HTR-8/SVneo (cell line): ENCODE results near the gene CAPZB.
"Not testable (repeated sequence)": the region's sequence is repeated elsewhere in the genome, so short reads cannot be mapped to it uniquely, and the experiment has no call there.

Experiments used
- DNase-seq: peaks from one replicate; pipeline ENCODE4 v3.0.0; 2011; ENCODE audit warnings: low spot score, mixed read lengths; ENCODE audit not compliant: insufficient read length
- FAIRE-seq: peaks from 2 replicates; lab custom pipeline; 2011; peaks lifted over from hg19 to GRCh38; lab: Jason Lieb, UNC

The CAPZB gene

GRCh38 chr1:19306941-19307340 lies 178.4 kb downstream of the CAPZB start:
- FAIRE-seq (no peak), DNase-seq (no peak)

DNA sequence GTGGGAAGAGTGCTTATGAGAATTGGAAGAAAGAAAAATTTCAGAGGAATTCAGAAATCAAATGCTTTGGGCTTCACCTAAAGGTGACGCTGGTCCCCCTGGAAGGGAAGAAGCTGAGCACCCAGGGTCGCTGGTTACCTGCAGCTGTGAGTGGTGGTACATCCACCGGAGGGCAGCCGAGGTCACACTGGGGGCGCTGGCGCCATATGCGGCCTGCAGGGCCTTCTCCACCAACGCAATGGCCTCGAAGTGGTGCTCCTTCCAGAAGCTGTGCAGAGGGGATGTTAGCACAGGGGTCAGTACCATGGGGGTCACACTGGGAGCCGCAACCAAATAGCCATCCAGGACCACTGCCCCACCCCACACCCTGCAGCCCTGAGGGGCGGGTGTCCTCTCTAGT lies 179.5 kb downstream of the CAPZB start:
- DNase-seq, result no peak
- no peak for FAIRE-seq

DNA sequence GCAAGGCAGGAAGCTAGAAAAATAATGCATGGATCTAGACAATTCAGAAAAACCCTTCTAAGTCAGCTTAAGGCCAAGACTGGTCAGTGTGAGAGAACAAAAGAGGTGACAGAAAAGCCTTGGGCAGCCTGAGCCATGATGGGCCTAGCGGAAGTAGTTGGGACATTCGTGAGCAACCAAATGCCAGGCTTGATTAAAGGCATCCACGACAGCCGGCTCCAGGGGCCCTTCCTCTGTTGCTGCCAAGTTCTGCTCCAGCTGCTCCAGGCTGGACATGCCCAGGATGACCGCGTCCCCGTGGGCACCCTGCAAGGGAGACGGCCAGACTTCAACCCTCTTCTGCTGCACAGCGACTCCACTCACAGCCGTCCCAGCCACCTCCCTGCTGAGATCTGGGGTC lies 181.3 kb downstream of the CAPZB start:
- DNase-seq, FAIRE-seq: not testable (repeated sequence)

- DNase-seq, result no peak
- no peak for FAIRE-seq
Measured at GRCh38 chr1:19300211-19300610, 185.1 kb downstream of the CAPZB start.

GRCh38 chr1:19294638-19295037 lies 190.7 kb downstream of the CAPZB start:
- no peak for DNase-seq
- FAIRE-seq, result no peak

DNA sequence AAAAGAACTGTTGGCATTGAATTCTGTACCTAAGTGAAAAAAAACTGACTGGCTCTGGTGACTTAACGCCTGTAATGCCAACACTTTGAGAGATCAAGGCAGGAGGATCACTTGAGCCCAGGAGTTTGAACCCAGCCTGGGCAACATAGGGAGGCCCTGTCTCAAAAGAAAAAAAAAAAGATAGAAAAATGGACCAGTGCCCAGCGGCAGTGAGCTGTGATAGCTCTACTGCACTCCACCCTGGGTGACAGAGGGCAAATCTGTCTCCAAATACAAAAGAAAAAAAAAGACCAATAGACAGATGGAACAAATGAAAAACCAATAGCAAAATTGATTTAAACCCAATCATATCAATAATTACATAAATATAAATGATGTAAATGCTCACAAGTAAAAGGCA lies 196.1 kb downstream of the CAPZB start:
- no peak for FAIRE-seq
- DNase-seq, result no peak
